Nephron (organoid): ENCODE results near the gene DPP6.

Source experiments
- H3K27ac Mint-ChIP-seq, 3 experiments: 2 replicates each; pipeline ENCODE4 v1.8.0; 2020; ENCODE audit warnings: mixed read lengths in 3 of 3, mild to moderate bottlenecking in 2 of 3, moderate library complexity in 1 of 3
- H3K27me3 Mint-ChIP-seq: 2 replicates; pipeline ENCODE4 v1.8.0; 2021; ENCODE audit warnings: low read depth, mild to moderate bottlenecking, moderate library complexity, mixed read lengths
- H3K36me3 Mint-ChIP-seq: 2 replicates; pipeline ENCODE4 v1.8.0; 2020; ENCODE audit warnings: low read depth, mixed read lengths
- H3K4me1 Mint-ChIP-seq: 2 replicates; pipeline ENCODE4 v1.8.0; 2020; ENCODE audit warnings: mixed read lengths
- H3K4me3 Mint-ChIP-seq, 3 experiments: 2 replicates each; pipeline ENCODE4 v1.8.0; 2020; ENCODE audit warnings: mild to moderate bottlenecking in 3 of 3, mixed read lengths in 3 of 3, moderate library complexity in 2 of 3
- H3K9me3 Mint-ChIP-seq: 2 replicates; pipeline ENCODE4 v1.8.0; 2020; ENCODE audit warnings: mixed read lengths
- CTCF ChIP-seq, 3 experiments: fragments of 200-600 bp; sonication (generic); IDR thresholded peaks; one replicate each; pipeline ENCODE4 v1.5.0; 2021; ENCODE audit warnings: antibody characterized with exemption in 3 of 3; ENCODE audit not compliant: unreplicated experiment in 3 of 3

DPP6 gene

GRCh38 chr7:154699417-154699816 lies 647.2 kb downstream of the DPP6 start:
- no peaks in the 10 kb centered on the region for H3K36me3 Mint-ChIP-seq
- H3K4me1 Mint-ChIP-seq = no peaks in the 10 kb centered on the region
- no peak for TF ChIP-seq CTCF (IDR thresholded peaks at IDR 0.05; ENCODE audit: unreplicated experiment in 3 of 3)
- no peak overlapping the region for H3K4me3 Mint-ChIP-seq
- no peaks in the 10 kb centered on the region for H3K27me3 Mint-ChIP-seq
- peaks cover 28% of the 10 kb centered on the region for H3K9me3 Mint-ChIP-seq
- H3K27ac Mint-ChIP-seq = no peak overlapping the region

- Mint-ChIP-seq H3K4me1 (no peaks in the 10 kb centered on the region), H3K27ac (no peak overlapping the region), H3K4me3 (no peak overlapping the region), H3K27me3 (peaks cover 8% of the 10 kb centered on the region), H3K36me3 (peaks cover 5% of the 10 kb centered on the region), H3K9me3 (peaks cover 20% of the 10 kb centered on the region)
- no peak for TF ChIP-seq CTCF (IDR thresholded peaks at IDR 0.05; ENCODE audit: unreplicated experiment in 3 of 3)
Measured at GRCh38 chr7:154709840-154710520, 657.8 kb downstream of the DPP6 start.

GRCh38 chr7:154720016-154720415 lies 667.8 kb downstream of the DPP6 start:
- no peaks in the 10 kb centered on the region for H3K36me3 Mint-ChIP-seq
- TF ChIP-seq CTCF (IDR thresholded peaks at IDR 0.05; ENCODE audit: unreplicated experiment in 3 of 3) = no peak
- no peak overlapping the region for H3K4me3 Mint-ChIP-seq
- H3K27me3 Mint-ChIP-seq = no peaks in the 10 kb centered on the region
- peaks cover 15% of the 10 kb centered on the region for H3K4me1 Mint-ChIP-seq
- H3K9me3 Mint-ChIP-seq = peaks cover 11% of the 10 kb centered on the region
- H3K27ac Mint-ChIP-seq = no peak overlapping the region

GRCh38 chr7:154721086-154721485 lies 668.9 kb downstream of the DPP6 start:
- Mint-ChIP-seq H3K27ac (no peak overlapping the region), H3K4me3 (no peak overlapping the region), H3K36me3 (no peaks in the 10 kb centered on the region), H3K4me1 (peaks cover 15% of the 10 kb centered on the region), H3K27me3 (no peaks in the 10 kb centered on the region), H3K9me3 (peaks cover 17% of the 10 kb centered on the region)
- no peak for TF ChIP-seq CTCF (IDR thresholded peaks at IDR 0.05; ENCODE audit: unreplicated experiment in 3 of 3)

- no peak for TF ChIP-seq CTCF (IDR thresholded peaks at IDR 0.05; ENCODE audit: unreplicated experiment in 3 of 3)
- Mint-ChIP-seq H3K36me3 (peaks cover 6% of the 10 kb centered on the region), H3K27ac (no peak overlapping the region), H3K27me3 (no peaks in the 10 kb centered on the region), H3K4me3 (no peak overlapping the region), H3K4me1 (peaks cover 5% of the 10 kb centered on the region), H3K9me3 (peaks cover 27% of the 10 kb centered on the region)
Measured at GRCh38 chr7:154726368-154726767, 674.2 kb downstream of the DPP6 start.

- H3K4me3 Mint-ChIP-seq = no peak overlapping the region
- no peaks in the 10 kb centered on the region for H3K4me1 Mint-ChIP-seq
- no peak overlapping the region for H3K27ac Mint-ChIP-seq
- no peaks in the 10 kb centered on the region for H3K27me3 Mint-ChIP-seq
- no peak for TF ChIP-seq CTCF (IDR thresholded peaks at IDR 0.05; ENCODE audit: unreplicated experiment in 3 of 3)
- H3K36me3 Mint-ChIP-seq = peaks cover 6% of the 10 kb centered on the region
- H3K9me3 Mint-ChIP-seq = peaks cover 27% of the 10 kb centered on the region
Measured at GRCh38 chr7:154729056-154729455, 676.9 kb downstream of the DPP6 start.
